ENCODE data around the gene FOXN4. TPM values are rescaled to one million over a fixed set of nuclear protein-coding genes. Genes with fewer than 3 reads are reported as not detected.

Gene FOXN4
- polyA plus RNA-seq, 5 donors = 0.33 to 1.8 (median 1.1) TPM

- DNase-seq = no peak
These were observed 29.6 kb downstream of the FOXN4 start for GRCh38 chr12:109279525-109279924.

GRCh38 chr12:109278912-109279311 lies 30.2 kb downstream of the FOXN4 start:
- no peak for DNase-seq

- peak; percentile 27 to 28 for DNase-seq
These were observed 31.0 kb downstream of the FOXN4 start for GRCh38 chr12:109277899-109278762.

- DNase-seq = no peak
These were observed 31.7 kb downstream of the FOXN4 start for GRCh38 chr12:109277255-109277898.

- DNase-seq = no peak
These were observed 32.9 kb downstream of the FOXN4 start for GRCh38 chr12:109276160-109276559.

DNA sequence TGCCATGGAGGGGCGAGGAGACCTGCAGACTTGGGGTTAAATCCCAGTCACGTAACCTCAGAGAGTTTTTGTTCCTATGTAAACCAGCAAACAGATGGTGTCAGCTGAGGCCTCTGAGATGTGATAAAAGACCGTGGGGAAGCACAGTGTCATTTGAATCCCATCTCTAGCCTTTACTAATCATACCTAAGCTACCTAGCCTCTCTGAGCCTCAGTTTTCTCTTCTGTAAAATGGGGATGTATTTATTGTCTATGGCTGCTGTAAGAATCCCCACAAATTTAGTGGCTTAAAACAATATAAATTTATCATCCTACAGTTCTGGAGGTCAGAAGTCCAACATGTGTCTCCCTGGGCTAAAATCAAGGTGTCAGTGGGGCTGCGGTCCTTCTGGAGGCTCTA lies 33.9 kb downstream of the FOXN4 start:
- no peak for DNase-seq

- DNase-seq = no peak
These were observed 34.7 kb downstream of the FOXN4 start for GRCh38 chr12:109274381-109274780.

DNA sequence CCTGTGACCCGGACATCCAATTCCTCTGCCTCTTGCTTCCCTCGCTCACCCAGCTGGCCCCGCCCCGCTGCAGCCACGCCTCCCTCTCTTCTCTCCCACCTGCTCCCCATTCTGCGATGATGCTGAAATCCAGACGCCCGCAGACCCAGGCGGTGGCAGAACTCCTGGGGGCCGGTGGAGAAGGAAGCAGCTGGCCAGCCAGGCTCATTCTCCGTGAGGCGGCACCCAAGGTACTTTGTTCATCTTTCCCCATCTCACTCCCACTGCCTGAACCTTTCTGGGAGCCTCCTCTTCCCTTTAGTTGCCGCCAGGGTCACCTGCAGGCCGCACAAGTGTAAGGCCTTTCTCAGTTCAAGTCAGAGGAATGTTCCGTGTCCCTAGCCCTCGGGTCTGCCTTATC lies 35.7 kb downstream of the FOXN4 start:
- DNase-seq = no peak

GRCh38 chr12:109271418-109271817 lies 37.7 kb downstream of the FOXN4 start:
- no peak for DNase-seq

GRCh38 chr12:109270494-109270893 lies 38.6 kb downstream of the FOXN4 start:
- no peak for DNase-seq

DNA sequence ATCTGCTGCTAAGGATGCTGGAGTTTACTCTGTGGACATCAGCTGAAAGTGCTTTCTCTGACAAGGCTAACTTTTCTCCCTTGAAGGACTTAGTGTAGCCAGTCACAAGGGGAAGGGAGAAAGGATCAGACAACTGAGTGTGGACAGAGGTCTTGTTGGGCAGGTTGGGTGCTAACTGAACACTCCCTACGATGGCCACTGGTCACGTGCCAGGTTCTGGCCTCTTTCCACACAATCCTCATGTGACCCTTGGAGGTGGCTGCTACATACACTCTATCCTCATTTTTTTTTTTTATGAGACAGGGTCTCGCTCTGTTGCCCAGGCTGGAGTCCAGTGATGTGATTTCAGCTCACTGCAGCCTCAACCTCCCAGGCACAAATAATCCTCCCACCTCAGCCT lies 39.7 kb downstream of the FOXN4 start:
- DNase-seq = no peak

DNA sequence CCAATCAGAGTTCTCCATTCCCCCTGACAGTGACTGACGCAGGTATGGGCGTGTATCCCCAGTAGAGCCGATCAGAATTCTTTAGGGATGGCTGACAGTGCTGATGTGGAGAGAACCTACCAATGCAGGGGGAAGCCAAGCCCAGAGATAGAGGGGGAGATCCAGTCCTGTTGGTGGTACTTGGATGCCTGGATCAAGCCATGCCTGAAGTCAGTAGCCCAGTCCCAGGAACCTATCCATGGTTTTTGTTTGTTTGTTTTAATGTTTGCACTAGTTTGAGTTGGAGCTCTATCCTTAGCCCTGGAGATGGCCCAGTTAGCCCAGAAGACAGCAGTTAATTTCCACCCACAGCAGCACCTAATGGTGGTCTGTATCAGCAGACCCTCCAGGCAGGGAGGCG lies 40.2 kb downstream of the FOXN4 start:
- no peak for DNase-seq

- no peak for DNase-seq
These were observed 41.7 kb downstream of the FOXN4 start for GRCh38 chr12:109267361-109267760.

DNA sequence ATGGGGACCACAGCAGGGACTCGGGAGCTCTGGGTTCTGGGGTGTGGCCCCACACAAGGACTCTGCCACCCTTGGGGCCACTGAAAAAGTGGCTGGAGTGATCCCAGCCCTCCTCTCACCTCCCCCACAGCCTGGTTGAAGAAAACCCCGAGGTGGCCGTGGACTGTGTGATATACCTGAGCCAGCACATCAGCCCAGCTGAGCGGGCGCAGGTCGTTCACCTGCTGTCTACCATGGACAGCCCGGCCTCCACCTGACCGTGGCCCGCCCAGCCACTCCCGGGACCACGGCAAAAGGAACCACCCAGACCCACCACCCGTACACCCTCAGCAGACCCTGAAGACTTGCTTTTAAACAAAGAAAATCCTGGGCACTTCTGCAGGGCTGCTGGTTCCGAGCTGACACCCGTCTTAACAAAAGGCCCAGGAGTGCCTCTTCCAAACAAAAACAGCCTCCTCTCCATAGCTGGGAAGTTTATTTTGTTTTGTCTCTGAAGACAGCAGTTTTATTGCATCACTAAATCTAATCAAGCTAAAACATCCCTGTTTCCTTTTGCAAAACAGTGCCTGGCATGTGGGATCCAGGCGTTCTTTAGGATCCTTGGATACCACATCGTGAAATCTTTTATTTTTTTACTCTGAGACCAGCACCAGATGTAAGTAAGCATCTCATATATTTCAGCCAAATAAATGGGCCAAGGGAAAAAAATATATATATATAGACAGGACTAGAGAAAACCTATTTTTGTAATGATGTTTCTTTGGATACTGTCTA lies 42.8 kb downstream of the FOXN4 start:
- DNase-seq = no peak

DNA sequence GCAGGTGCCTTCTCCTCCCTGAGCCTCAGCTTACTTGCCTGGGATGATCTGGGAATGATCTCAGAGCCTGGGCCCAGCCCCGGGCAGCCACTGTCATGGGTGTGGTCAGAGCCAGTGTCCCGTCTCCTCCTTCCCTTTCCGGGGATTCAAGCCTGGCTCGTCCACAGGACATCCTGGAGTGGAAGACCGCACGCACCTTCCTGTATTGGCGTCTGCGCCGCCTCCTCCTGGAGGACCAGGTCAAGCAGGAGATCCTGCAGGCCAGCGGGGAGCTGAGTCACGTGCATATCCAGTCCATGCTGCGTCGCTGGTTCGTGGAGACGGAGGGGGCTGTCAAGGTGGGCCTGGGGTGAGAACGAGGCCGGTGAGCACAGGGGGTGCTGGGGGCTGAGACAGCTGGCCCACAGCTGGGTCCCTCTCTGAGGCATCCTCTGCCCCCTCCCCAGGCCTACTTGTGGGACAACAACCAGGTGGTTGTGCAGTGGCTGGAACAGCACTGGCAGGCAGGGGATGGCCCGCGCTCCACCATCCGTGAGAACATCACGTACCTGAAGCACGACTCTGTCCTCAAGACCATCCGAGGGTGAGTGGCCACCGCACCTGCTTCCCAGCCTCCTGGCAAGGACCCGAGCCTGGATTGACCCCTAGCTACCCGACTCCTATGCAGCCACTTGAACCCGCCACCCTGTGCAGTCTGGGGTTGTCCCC lies 44.0 kb downstream of the FOXN4 start:
- DNase-seq = no peak

- peak; percentile 19 to 35 for DNase-seq
These were observed 44.8 kb downstream of the FOXN4 start for GRCh38 chr12:109264095-109264942.

DNA sequence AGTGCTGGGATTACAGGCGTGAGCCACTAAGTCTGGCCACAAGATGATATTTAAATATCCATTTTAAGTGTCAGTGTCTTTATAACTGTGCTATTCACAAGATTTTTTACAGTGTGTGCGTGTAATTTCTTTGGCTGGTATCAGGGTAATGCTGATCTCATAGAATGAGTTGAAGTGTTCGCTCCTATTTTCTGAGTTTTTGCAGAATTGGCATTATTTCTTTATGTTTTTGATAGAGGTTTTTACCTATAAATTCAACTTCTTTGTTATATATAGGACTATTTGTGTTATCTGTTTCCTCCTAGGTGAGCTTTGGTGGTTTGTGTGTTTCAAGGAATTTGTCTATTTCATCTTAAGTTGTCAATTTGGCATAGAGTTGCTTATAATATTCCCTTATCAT lies 45.6 kb downstream of the FOXN4 start:
- no peak for DNase-seq

DNA sequence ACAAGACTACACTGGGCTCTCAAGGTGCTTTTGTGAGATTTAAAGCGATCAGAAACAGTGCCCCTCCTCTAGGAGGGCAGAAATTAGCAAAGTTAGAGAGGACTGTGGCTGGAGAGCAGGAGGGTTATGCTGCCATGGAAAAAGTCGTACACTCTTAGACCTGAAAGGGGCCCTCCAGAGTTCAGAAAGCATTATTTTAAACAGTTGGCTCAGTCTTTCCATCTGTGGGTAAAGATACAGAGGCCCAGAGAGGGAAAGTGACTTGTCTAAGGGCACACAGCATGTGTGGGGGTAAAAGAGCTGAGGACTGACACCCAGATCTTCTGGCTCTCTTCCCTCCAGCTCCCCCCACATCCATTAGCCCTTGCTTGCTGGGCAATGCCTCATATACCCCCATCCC lies 47.1 kb downstream of the FOXN4 start:
- DNase-seq = no peak

- DNase-seq = no peak
These were observed 48.0 kb downstream of the FOXN4 start for GRCh38 chr12:109261087-109261486.

DNA sequence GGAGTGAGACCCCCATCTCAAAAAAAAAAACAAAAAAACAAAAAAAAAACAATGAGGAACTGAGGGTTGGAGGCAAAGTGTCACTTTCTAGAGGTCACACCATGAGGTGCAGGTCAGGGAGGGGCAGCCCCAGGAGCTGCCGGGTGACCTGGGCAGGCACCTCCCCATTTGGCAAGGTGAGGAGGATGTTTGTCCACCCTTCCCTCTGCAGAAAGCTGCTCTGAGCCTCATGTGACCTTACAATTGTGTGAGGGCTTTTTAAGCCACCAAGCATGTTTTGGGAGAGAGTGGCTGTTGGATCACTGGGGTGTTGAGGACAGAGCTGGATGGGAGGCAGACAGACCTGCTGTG lies 49.6 kb downstream of the FOXN4 start:
- DNase-seq = no peak

Data from right lung (tissue), 5 donors.